K562 (cell line): Measurements from ENCODE around the gene VPS9D1. TPM values are rescaled to one million over a fixed set of nuclear protein-coding genes. Genes with fewer than 3 reads are reported as not detected.

Experiments used
- ATAC-seq: fragments of 200-7000 bp; cut with Tn5 transposase; 3 replicates; pipeline ENCODE4 v1.9.1; 2020; ENCODE audit warnings: moderate library complexity
- BruUV-seq: library from RNA; stranded (reverse); fragments of 400-500 nt; replicated peaks from 2 replicates; lab custom pipeline; 2021; lab: Mats Ljungman, UMichigan
- CTCF ChIA-PET: fragments of 300-600 bp; formaldehyde crosslinking; extraction: SDS; loops from one replicate; lab custom pipeline; 2021; ENCODE audit warnings: low intra/inter-chr PET ratio; lab: Yijun Ruan, JAX
- POLR2A ChIA-PET: fragments of 300-600, 350-650 bp; sonication (Branson Sonifier 250); formaldehyde crosslinking; extraction: SDS; loops from one replicate; lab custom pipeline; 2021; ENCODE audit warnings: antibody characterized with exemption, inconsistent platforms; lab: Yijun Ruan, JAX
- DNase-seq, 4 experiments: peaks; one replicate each; pipeline versions ENCODE4 v3.0.0 to v3.0.0-alpha.2; 2011 to 2018; ENCODE audit warnings: low spot score in 3 of 4, mixed read lengths in 3 of 4; ENCODE audit errors: extremely low read depth in 1 of 4
- FAIRE-seq: peaks from 2 replicates; lab custom pipeline; 2011; peaks lifted over from hg19 to GRCh38; lab: Jason Lieb, UNC
- H2AFZ ChIP-seq: 2 replicates; pipeline ENCODE4 v1.6.0; 2011; ENCODE audit warnings: low read depth, low read length, control low read depth, inconsistent platforms
- H3K27ac ChIP-seq: fragments of 200-600 bp; 3 replicates; pipeline ENCODE4 v1.8.0; 2011; ENCODE audit warnings: low read depth, mild to moderate bottlenecking, control low read depth, inconsistent platforms, low read length, moderate library complexity, mixed read lengths; ENCODE audit errors: extremely low read depth
- H3K27me3 ChIP-seq, 2 experiments: fragments of 300-600 bp in 1 of 2; 2 replicates in 1 of 2; 3 replicates in 1 of 2; pipeline versions ENCODE4 v1.6.0 to v1.8.0; 2011; ENCODE audit warnings: inconsistent platforms in 2 of 2, low read length in 2 of 2, mild to moderate bottlenecking in 1 of 2, mixed read lengths in 1 of 2, moderate library complexity in 1 of 2; ENCODE audit not compliant: control insufficient read depth in 2 of 2, insufficient read depth in 2 of 2
- H3K36me3 ChIP-seq: fragments of 300-600 bp; 3 replicates; pipeline ENCODE4 v1.8.0; 2011; ENCODE audit warnings: mild to moderate bottlenecking, low read length, inconsistent platforms; ENCODE audit not compliant: control insufficient read depth, insufficient read depth
- H3K4me1 ChIP-seq, 2 experiments: fragments of 200-600 bp in 1 of 2; replicated peaks in 1 of 2; 2 replicates in 1 of 2; 3 replicates in 1 of 2; pipeline versions ENCODE4 v1.5.1 to v1.8.0; 2011; ENCODE audit warnings: inconsistent platforms in 2 of 2, low read length in 2 of 2, mild to moderate bottlenecking in 1 of 2, mixed read lengths in 1 of 2, moderate library complexity in 1 of 2; ENCODE audit not compliant: control insufficient read depth in 2 of 2, insufficient read depth in 2 of 2
- H3K4me2 ChIP-seq: 2 replicates; pipeline ENCODE4 v1.6.1; 2011; ENCODE audit warnings: low read length, control low read depth, inconsistent platforms, mixed read lengths; ENCODE audit not compliant: insufficient read depth
- H3K4me3 ChIP-seq: fragments of 200-600 bp; sonication (generic), shearing (Covaris generic); 2 replicates; pipeline ENCODE4 v1.5.1; 2016; ENCODE audit warnings: control low read depth, inconsistent platforms
- H3K79me2 ChIP-seq: fragments of 200-600 bp; 3 replicates; pipeline ENCODE4 v1.8.0; 2011; ENCODE audit warnings: low read length, inconsistent platforms; ENCODE audit not compliant: control insufficient read depth, insufficient read depth
- H3K9ac ChIP-seq, 2 experiments: 2 replicates each; pipeline versions ENCODE4 v1.6.0 to v1.6.1; 2011; ENCODE audit warnings: low read depth in 2 of 2, low read length in 2 of 2, control low read depth in 1 of 2, inconsistent platforms in 1 of 2, mild to moderate bottlenecking in 1 of 2, mixed read lengths in 1 of 2; ENCODE audit not compliant: insufficient read depth in 1 of 2
- H3K9me1 ChIP-seq: one replicate; pipeline ENCODE4 v1.6.0; 2011; ENCODE audit warnings: inconsistent platforms, mild to moderate bottlenecking, low read length, moderate library complexity; ENCODE audit not compliant: control insufficient read depth, insufficient read depth
- H3K9me3 ChIP-seq: replicated peaks from 2 replicates; pipeline ENCODE4 v1.5.1; 2011; ENCODE audit warnings: low read depth, low read length, inconsistent platforms; ENCODE audit not compliant: control insufficient read depth, insufficient read depth
- H4K20me1 ChIP-seq: replicated peaks from 2 replicates; pipeline ENCODE4 v1.6.1; 2011; ENCODE audit warnings: low read length, inconsistent platforms, mixed read lengths; ENCODE audit not compliant: control insufficient read depth, insufficient read depth
- PCBP1 ChIP-seq: fragments of 200-400 bp; formaldehyde crosslinking; IDR thresholded peaks from 2 replicates; pipeline ENCODE4 v1.6.1; 2018; ENCODE audit warnings: mild to moderate bottlenecking, low read depth, low read length; ENCODE audit not compliant: poor library complexity, severe bottlenecking
- PML ChIP-seq: IDR thresholded peaks from 2 replicates; pipeline ENCODE4 v1.6.1; 2012; ENCODE audit warnings: low read length, inconsistent platforms
- POLR2A ChIP-seq: fragments of 450-650 bp; conservative IDR thresholded peaks from 2 replicates; pipeline ENCODE4 v1.6.1; 2016
- POLR2B ChIP-seq: fragments of 450-650 bp; IDR thresholded peaks from 2 replicates; pipeline ENCODE4 v1.6.1; 2018; ENCODE audit warnings: low read depth; ENCODE audit not compliant: partially characterized antibody
- POLR2G ChIP-seq: fragments of 200-400 bp; formaldehyde crosslinking; IDR thresholded peaks from 2 replicates; pipeline ENCODE4 v1.6.1; 2017; ENCODE audit warnings: low read depth, mild to moderate bottlenecking, antibody characterized with exemption, low read length, moderate library complexity
- RBFOX2 ChIP-seq: fragments of 200-400 bp; formaldehyde crosslinking; IDR thresholded peaks from 2 replicates; pipeline ENCODE4 v1.6.1; 2017; ENCODE audit warnings: low read depth, mild to moderate bottlenecking, low read length, moderate library complexity
- SIRT6 ChIP-seq: IDR thresholded peaks from one replicate; pipeline ENCODE4 v1.6.1; 2012; ENCODE audit warnings: low read depth, mild to moderate bottlenecking, control low read depth, inconsistent platforms, low read length, moderate library complexity
- SUPT5H ChIP-seq: fragments of 450-650 bp; IDR thresholded peaks from 2 replicates; pipeline ENCODE4 v1.6.1; 2016
- WGBS: fragments of 100-300 bp; shearing (Covaris generic); methylation state at CpG from one replicate; pipeline ENCODE4 v1.1.6; 2016; ENCODE audit warnings: low coverage, mixed read lengths; ENCODE audit not compliant: insufficient coverage; ENCODE audit errors: missing lambda C conversion rate; 5-methylcytosine and 5-hydroxymethylcytosine counted together
- in situ Hi-C: fragments of 300-500 bp; cut with MboI; formaldehyde crosslinking; loops from 4 replicates; pipeline ENCODE4 v1.15.0; 2018; ENCODE audit warnings: inconsistent platforms, mixed read lengths
- intact Hi-C: fragments of 100-400 bp; cut with micrococcal nuclease; formaldehyde crosslinking; loops from 2 replicates; pipeline ENCODE4 v1.14.2; 2022
- polyA plus RNA-seq, 8 experiments: library from polyadenylated mRNA; depleted of rRNA in 4 of 8; stranded (reverse) in 5 of 8; unstranded in 3 of 8; fragments of >200 nt; fragmentation: Nextera tagmentation in 2 of 8; fragmentation: Illumina TruSeq in 1 of 8; extraction: Ambion mirVana in 2 of 8; extraction: Trizol in 1 of 8; gene quantifications; 2 replicates each; pipeline versions ENCODE4 v1.2.1 to v1.2.3, GENCODE V29; 2011 to 2014; ENCODE audit warnings: inconsistent platforms in 1 of 8, missing spikeins in 1 of 8
- total RNA-seq, 7 experiments: library from RNA; depleted of rRNA in 6 of 7; stranded (reverse); fragments of >200 nt in 6 of 7; fragmentation: Illumina TruSeq in 2 of 7; extraction: Trizol in 2 of 7; gene quantifications; 2 replicates each; pipeline versions ENCODE4 v1.2.1 to v1.2.3, GENCODE V29; 2011 to 2021; ENCODE audit warnings: low replicate concordance in 1 of 7
- TF ChIP-seq, protein P1 (sequence below): fragments of 250-450 bp; sonication (Bioruptor Pico); IDR thresholded peaks from 2 replicates; pipeline ENCODE4 v1.8.0; 2021; ENCODE audit warnings: moderate library complexity, mild to moderate bottlenecking, inconsistent platforms
- TF ChIP-seq, protein P2 (sequence below): fragments of 250-450 bp; sonication (Bioruptor Pico); IDR thresholded peaks from 2 replicates; pipeline ENCODE4 v1.4.0; 2020

The VPS9D1 gene
- total and polyA plus RNA-seq, 9 of the 15 experiments (the other 6 are each of a cell fraction or from before 2014, with no cell fraction given): 0.33 to 3.1 (median 1.1) TPM

DNA sequence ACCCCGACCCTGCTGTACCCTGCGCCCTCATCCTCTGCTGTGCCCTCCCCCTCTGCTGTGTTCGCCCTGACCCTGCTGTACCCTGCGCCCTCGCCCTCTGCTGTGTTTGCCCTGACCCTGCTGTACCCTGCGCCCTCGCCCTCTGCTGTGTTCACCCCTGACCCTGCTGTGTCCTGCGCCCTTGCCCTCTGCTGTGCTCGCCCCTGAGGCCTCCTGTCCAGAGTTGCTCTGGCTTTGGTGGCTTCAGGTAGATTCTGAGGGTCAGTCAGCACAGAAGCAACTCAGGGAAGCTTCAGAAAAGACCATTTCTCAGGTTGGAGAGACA, 12.2 kb upstream of the VPS9D1 start (continued):
- TF ChIP-seq POLR2B: peak; percentile 5

DNA sequence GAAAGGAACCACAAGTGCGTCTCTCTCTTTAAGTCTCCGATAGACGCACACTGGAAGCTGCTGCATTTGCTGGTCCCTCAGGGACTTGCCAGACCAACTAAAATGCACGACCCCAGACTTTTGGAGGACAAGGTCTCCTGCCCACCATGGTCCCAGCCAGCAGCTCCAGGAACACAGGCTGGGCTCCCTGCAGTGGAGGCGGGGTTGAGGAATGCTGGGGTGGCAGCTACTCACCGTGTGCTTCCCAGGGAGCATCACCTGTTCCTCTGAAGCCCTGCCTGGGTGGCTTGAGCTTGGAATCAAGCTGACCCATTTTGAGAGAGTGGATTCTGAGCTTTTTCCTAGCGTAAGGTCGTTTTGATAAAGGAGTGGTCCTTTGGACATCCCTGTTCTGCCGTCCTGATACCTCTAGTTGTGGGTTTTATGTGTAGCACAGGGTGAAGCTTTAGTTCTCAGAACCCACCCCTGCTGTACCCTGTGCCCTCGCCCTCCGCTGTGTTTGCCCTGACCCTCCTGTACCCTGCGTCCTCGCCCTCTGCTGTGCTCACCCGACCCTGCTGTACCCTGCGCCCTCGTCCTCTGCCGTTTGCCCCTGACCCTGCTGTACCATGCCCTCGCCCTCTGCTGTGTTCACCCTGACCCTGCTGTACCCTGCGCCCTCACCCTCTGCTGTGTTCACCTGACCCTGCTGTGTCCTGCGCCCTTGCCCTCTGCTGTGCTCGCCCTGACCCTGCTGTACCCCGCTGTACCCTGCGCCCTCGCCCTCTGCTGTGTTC, 11.6 kb upstream of the VPS9D1 start:
- H3K36me3 ChIP-seq: peaks cover 96% of the 10 kb centered on the region
- FAIRE-seq (no peak), ATAC-seq (no peak; the same call in 2 of the 3 replicates), DNase-seq (no peak)
- H3K4me3 ChIP-seq: no peak overlapping the region
- 91% methylated on average over 23 of the region's 24 CpGs for WGBS
- H3K9me1 ChIP-seq: no peaks in the 10 kb centered on the region
- no TSS peak for BruUV-seq
- POLR2A ChIA-PET: interaction anchor here (0.6 to 1.2 kb wide), 7 partner anchors 8 to 32 kb away, joined by 3 to 6 read pairs (median 3); partner anchors contain the start of gene SPATA2L
- H3K4me2 ChIP-seq: no peak overlapping the region
- H3K27me3 ChIP-seq: no peaks in the 10 kb centered on the region
- in situ Hi-C loops (no loop called here), intact Hi-C loops (no loop called here)
- H3K4me1 ChIP-seq: peaks cover 0 to 17% of the 10 kb centered on the region in 2 experiments; a peak in 1 of 5 replicates
- H3K27ac ChIP-seq: no peak overlapping the region
- H4K20me1 ChIP-seq: peaks cover under 1% of the 10 kb centered on the region; the same call in 1 of the 2 replicates
- H3K9me3 ChIP-seq: no peaks in the 10 kb centered on the region
- CTCF ChIA-PET: no interaction called here
- H3K9ac ChIP-seq: peak overlapping the region in 1 of 2 experiments; percentile 62; a peak in 1 of 4 replicates
- no peak overlapping the region for H2AFZ ChIP-seq
- peaks cover 3% of the 10 kb centered on the region; the same call in 1 of the 3 replicates for H3K79me2 ChIP-seq
- TF ChIP-seq PCBP1: peak; percentile 24
- TF ChIP-seq, protein P1, sequence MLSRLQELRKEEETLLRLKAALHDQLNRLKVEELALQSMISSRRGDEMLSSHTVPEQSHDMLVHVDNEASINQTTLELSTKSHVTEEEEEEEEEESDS: no peak
- TF ChIP-seq RBFOX2: peak; percentile 65
- 0 out of 2 replicates have a peak, but pooled peaks have one; percentile 37 for TF ChIP-seq POLR2A
- TF ChIP-seq POLR2G: peak; percentile 82
- peak; percentile 59 for TF ChIP-seq SUPT5H
- 0 out of 2 replicates have a peak, but pooled peaks have one; percentile 24 for TF ChIP-seq PML
- TF ChIP-seq, protein P2, sequence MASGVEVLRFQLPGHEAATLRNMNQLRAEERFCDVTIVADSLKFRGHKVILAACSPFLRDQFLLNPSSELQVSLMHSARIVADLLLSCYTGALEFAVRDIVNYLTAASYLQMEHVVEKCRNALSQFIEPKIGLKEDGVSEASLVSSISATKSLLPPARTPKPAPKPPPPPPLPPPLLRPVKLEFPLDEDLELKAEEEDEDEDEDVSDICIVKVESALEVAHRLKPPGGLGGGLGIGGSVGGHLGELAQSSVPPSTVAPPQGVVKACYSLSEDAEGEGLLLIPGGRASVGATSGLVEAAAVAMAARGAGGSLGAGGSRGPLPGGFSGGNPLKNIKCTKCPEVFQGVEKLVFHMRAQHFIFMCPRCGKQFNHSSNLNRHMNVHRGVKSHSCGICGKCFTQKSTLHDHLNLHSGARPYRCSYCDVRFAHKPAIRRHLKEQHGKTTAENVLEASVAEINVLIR (CRISPR knock-in tag): no peak
- TF ChIP-seq SIRT6: peak; percentile 29
